Uterus (tissue), 4 donors: ENCODE data around the gene NOL4L. TPM values are rescaled to one million over a fixed set of nuclear protein-coding genes. Genes with fewer than 3 reads are reported as not detected.

Experiments
- DNase-seq, 2 donors: peaks; one replicate each; pipeline ENCODE4 v3.0.0-alpha.2; 2019 to 2020
- H3K27ac ChIP-seq, 2 donors: fragments of 200-600 bp; sonication (generic); 1 replicate in 1 of 2; 2 replicates in 1 of 2; pipeline ENCODE4 v1.5.1; 2016 to 2018
- H3K27me3 ChIP-seq, 2 donors: fragments of 200-600 bp; sonication (generic); one replicate each; pipeline ENCODE4 v1.5.1; 2018 to 2019; ENCODE audit warnings: control low read depth in 1 of 2
- H3K36me3 ChIP-seq, 2 donors: fragments of 200-600 bp; sonication (generic); one replicate each; pipeline ENCODE4 v1.5.1; 2019; ENCODE audit warnings: control low read depth in 1 of 2
- H3K4me1 ChIP-seq, 2 donors: fragments of 200-600 bp; sonication (generic); one replicate each; pipeline ENCODE4 v1.5.1; 2018 to 2019; ENCODE audit warnings: control low read depth in 1 of 2
- H3K4me3 ChIP-seq, 2 donors: fragments of 200-600 bp; sonication (generic); 1 replicate in 1 of 2; 2 replicates in 1 of 2; pipeline ENCODE4 v1.5.1; 2018 to 2019; ENCODE audit warnings: mild to moderate bottlenecking in 1 of 2
- H3K9me3 ChIP-seq, 2 donors: fragments of 200-600 bp; sonication (generic); one replicate each; pipeline ENCODE4 v1.5.1; 2019; ENCODE audit warnings: control low read depth in 1 of 2
- CTCF ChIP-seq, 4 experiments: fragments of 200-600 bp in 2 of 4; fragments of 450-650 bp in 2 of 4; sonication (generic) in 2 of 4; IDR thresholded peaks; one replicate each; pipeline ENCODE4 v1.5.1; 2016 to 2019; ENCODE audit warnings: antibody characterized with exemption in 4 of 4, mild to moderate bottlenecking in 2 of 4, moderate library complexity in 1 of 4
- POLR2A ChIP-seq, 2 donors: fragments of 450-650 bp; IDR thresholded peaks; one replicate each; pipeline ENCODE4 v1.6.1; 2016; ENCODE audit warnings: antibody characterized with exemption in 2 of 2, mild to moderate bottlenecking in 1 of 2, moderate library complexity in 1 of 2
- intact Hi-C: fragments of 100-400 bp; cut with DNase I; formaldehyde crosslinking; loops from one replicate; pipeline ENCODE4 v1.15.1; 2023; ENCODE audit warnings: low total_unique reads
- total RNA-seq, 4 donors: library from RNA; depleted of rRNA in 3 of 4; stranded (reverse); fragments of >200 nt in 3 of 4; gene quantifications; one replicate each; pipeline versions ENCODE4 v1.1.0 to v1.2.4, GENCODE V29; 2014 to 2023
- donor health status: DM: yes; HTN: yes; CAD: no.

NOL4L gene
- total RNA-seq, 4 donors from 2014 or later = 6.2 to 31.1 (median 9.6) TPM

GRCh38 chr20:32429745-32430360 is 155.3 kb downstream of the NOL4L start:
- intact Hi-C loops = no loop called here
- TF ChIP-seq POLR2A (IDR thresholded peaks at IDR 0.05) (no peak), CTCF (IDR thresholded peaks at IDR 0.05) (no peak)
- Histone ChIP-seq H3K4me3 (no peak overlapping the region), H3K27me3 (no peaks in the 10 kb centered on the region), H3K36me3 (no peaks in the 10 kb centered on the region), H3K4me1 (no peaks in the 10 kb centered on the region), H3K27ac (no peak overlapping the region), H3K9me3 (no peaks in the 10 kb centered on the region)
- DNase-seq = no peak

GRCh38 chr20:32429343-32429742 is 155.8 kb downstream of the NOL4L start:
- DNase-seq = no peak
- Histone ChIP-seq H3K27me3 (no peaks in the 10 kb centered on the region), H3K36me3 (no peaks in the 10 kb centered on the region), H3K4me1 (no peaks in the 10 kb centered on the region), H3K4me3 (no peak overlapping the region), H3K27ac (no peak overlapping the region), H3K9me3 (no peaks in the 10 kb centered on the region)
- TF ChIP-seq CTCF (IDR thresholded peaks at IDR 0.05) (no peak), POLR2A (IDR thresholded peaks at IDR 0.05) (no peak)
- intact Hi-C loops = no loop called here

- intact Hi-C loops = no loop called here
- no peaks in the 10 kb centered on the region for H3K4me1 ChIP-seq
- no peaks in the 10 kb centered on the region for H3K9me3 ChIP-seq
- no peaks in the 10 kb centered on the region for H3K27me3 ChIP-seq
- H3K4me3 ChIP-seq = no peak overlapping the region
- no peaks in the 10 kb centered on the region for H3K36me3 ChIP-seq
- DNase-seq = no peak
- no peak overlapping the region for H3K27ac ChIP-seq
- TF ChIP-seq POLR2A (IDR thresholded peaks at IDR 0.05) = no peak
- no peak for TF ChIP-seq CTCF (IDR thresholded peaks at IDR 0.05)
These were observed 157.1 kb downstream of the NOL4L start for GRCh38 chr20:32427996-32428395.

GRCh38 chr20:32421290-32421689 is 163.8 kb downstream of the NOL4L start:
- H3K4me1 ChIP-seq = no peaks in the 10 kb centered on the region
- H3K9me3 ChIP-seq = no peaks in the 10 kb centered on the region
- no peak overlapping the region for H3K4me3 ChIP-seq
- H3K27me3 ChIP-seq = no peaks in the 10 kb centered on the region
- no peak for TF ChIP-seq CTCF (IDR thresholded peaks at IDR 0.05)
- TF ChIP-seq POLR2A (IDR thresholded peaks at IDR 0.05) = no peak
- no peak for DNase-seq
- H3K27ac ChIP-seq = no peak overlapping the region
- intact Hi-C loops = no loop called here
- H3K36me3 ChIP-seq = no peaks in the 10 kb centered on the region

GRCh38 chr20:32418376-32418775 is 166.8 kb downstream of the NOL4L start:
- TF ChIP-seq CTCF (IDR thresholded peaks at IDR 0.05) (no peak), POLR2A (IDR thresholded peaks at IDR 0.05) (no peak)
- no peak overlapping the region for H3K4me3 ChIP-seq
- H3K4me1 ChIP-seq = no peaks in the 10 kb centered on the region
- intact Hi-C loops = no loop called here
- DNase-seq = no peak
- H3K27ac ChIP-seq = no peak overlapping the region
- no peaks in the 10 kb centered on the region for H3K27me3 ChIP-seq
- no peaks in the 10 kb centered on the region for H3K9me3 ChIP-seq
- H3K36me3 ChIP-seq = no peaks in the 10 kb centered on the region
